GM12891 (cell line): Measurements from ENCODE around the gene KRTAP4-8.
"Not testable (repeated sequence)": the region's sequence is repeated elsewhere in the genome, so short reads cannot be mapped to it uniquely, and the experiment has no call there.

Experiments
- POLR2A ChIP-seq: IDR thresholded peaks from 2 replicates; pipeline ENCODE4 v1.6.1; 2011; ENCODE audit warnings: low read depth, low read length, control low read depth
- POLR2AphosphoS5 ChIP-seq: IDR thresholded peaks from 2 replicates; pipeline ENCODE4 v1.6.1; 2011; ENCODE audit warnings: low read depth, low read length, control low read depth
- TAF1 ChIP-seq: IDR thresholded peaks from 2 replicates; pipeline ENCODE4 v1.6.1; 2011; ENCODE audit warnings: low read depth, low read length, control low read depth

DNA sequence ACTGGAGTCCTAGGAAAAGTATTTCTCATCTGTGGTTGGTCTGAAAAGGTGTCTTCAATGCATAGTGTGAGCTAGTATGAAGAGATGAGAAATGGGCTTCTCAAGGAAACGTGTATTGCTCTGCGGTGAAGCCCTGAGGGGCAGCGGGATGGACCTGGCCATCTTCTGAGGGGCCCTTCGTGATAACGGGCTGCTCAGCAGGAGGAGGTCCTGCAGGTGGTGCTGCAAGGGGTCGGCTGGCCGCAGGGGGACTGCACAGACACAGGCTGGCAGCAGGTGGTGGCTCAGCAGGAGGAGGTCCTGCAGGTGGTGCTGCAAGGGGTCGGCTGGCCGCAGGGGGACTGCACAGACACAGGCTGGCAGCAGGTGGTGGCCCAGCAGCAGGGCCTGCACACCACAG, 43.4 kb downstream of the KRTAP4-8 start:
- not testable (repeated sequence) for TF ChIP-seq POLR2A, TAF1, POLR2AphosphoS5
